Erythroblast (primary cell): ENCODE measurements around the gene SCFD2.
"Not testable (repeated sequence)": the region's sequence is repeated elsewhere in the genome, so short reads cannot be mapped to it uniquely, and the experiment has no call there.

Source experiments
- DNase-seq, 2 experiments: peaks; one replicate each; lab custom pipeline; 2025; lab: John Stamatoyannopoulos, UW
- GATA1 ChIP-seq: IDR thresholded peaks from 2 replicates; pipeline ENCODE4 v1.6.1; 2011; ENCODE audit warnings: low read depth, mild to moderate bottlenecking, control low read depth, low read length, moderate library complexity
- POLR2A ChIP-seq: IDR thresholded peaks from 2 replicates; pipeline ENCODE4 v1.6.1; 2011; ENCODE audit warnings: mild to moderate bottlenecking, low read length

Gene SCFD2

GRCh38 chr4:53068755-53069330, 297.0 kb downstream of the SCFD2 start:
- TF ChIP-seq POLR2A (no peak), GATA1 (no peak)
- no peak for DNase-seq

GRCh38 chr4:53067125-53067802, 298.6 kb downstream of the SCFD2 start:
- DNase-seq, result no peak
- no peak for TF ChIP-seq POLR2A
- TF ChIP-seq GATA1, result no peak

- TF ChIP-seq POLR2A, result no peak
- TF ChIP-seq GATA1, result no peak
Measured at GRCh38 chr4:53066155-53066554, 299.7 kb downstream of the SCFD2 start.

DNA sequence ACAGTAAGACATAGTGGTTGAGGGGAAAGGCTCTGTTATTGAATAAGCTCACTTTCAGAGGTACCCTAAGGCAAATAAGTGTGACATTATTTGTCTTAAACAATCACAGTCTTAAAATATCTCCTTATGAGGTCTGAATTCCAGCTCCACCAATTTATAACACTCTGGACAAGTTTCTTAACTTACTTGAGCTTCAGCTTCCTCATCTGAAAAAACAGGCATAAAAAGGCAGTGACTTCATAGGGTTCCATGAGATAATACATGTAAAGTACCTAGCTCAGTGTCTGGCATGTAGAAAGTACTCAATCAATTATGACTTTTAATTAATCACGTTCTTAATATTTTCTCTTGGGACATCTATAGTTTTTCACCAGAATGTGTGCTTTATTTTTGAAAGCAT, 301.3 kb downstream of the SCFD2 start:
- TF ChIP-seq POLR2A (no peak), GATA1 (no peak)

More at GRCh38 chr4:53066155-53066554, 299.7 kb downstream of the SCFD2 start:
- no peak for DNase-seq

GRCh38 chr4:53061091-53061850, 304.6 kb downstream of the SCFD2 start:
- DNase-seq, result no peak
- TF ChIP-seq POLR2A, result no peak
- TF ChIP-seq GATA1, result no peak

More for the DNA sequence above, 301.3 kb downstream of the SCFD2 start:
- DNase-seq, result no peak

GRCh38 chr4:53060278-53060677, 305.6 kb downstream of the SCFD2 start:
- no peak for DNase-seq
- no peak for TF ChIP-seq GATA1
- TF ChIP-seq POLR2A, result no peak

DNA sequence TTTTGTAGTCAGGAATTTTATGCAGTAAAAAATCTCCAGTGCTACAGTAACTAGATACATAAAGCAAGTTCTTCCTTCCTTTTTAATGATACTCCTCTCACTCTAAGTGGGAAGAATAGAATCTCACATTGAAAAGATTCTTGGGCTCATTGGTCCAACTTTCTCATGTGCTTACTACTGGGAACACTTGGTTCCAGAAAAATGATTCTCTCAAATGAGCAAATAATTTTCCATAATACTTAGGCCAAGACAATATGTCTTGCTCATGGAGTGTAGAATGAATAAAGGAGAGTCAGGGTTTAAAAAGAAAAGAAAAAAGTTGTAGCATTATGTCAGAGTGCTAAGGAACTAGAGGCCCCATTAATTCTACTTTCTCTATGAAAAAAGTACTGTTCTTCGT, 306.0 kb downstream of the SCFD2 start:
- TF ChIP-seq GATA1, result no peak
- no peak for TF ChIP-seq POLR2A

DNA sequence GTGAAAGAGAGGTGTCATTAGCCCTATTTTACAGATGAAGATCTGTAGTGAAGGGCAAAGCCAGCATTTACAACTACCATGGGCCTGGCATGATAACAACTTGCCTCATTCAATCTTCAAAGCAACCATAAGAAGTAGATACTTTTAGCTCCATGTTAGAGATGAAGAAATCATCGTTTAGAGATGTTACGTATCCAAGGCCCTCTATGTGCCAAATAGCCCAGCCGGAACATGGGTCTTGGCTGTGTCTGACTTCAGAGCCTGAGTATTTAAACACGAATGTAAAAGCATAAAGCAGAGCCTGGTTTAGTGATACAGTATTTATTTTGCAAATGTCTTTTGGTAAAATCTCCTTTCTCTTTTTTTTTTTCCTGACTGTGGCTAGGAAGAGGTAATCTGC, 306.6 kb downstream of the SCFD2 start:
- no peak for DNase-seq
- TF ChIP-seq GATA1, result no peak
- TF ChIP-seq POLR2A, result no peak

More for the DNA sequence above, 306.0 kb downstream of the SCFD2 start:
- DNase-seq, result no peak

DNA sequence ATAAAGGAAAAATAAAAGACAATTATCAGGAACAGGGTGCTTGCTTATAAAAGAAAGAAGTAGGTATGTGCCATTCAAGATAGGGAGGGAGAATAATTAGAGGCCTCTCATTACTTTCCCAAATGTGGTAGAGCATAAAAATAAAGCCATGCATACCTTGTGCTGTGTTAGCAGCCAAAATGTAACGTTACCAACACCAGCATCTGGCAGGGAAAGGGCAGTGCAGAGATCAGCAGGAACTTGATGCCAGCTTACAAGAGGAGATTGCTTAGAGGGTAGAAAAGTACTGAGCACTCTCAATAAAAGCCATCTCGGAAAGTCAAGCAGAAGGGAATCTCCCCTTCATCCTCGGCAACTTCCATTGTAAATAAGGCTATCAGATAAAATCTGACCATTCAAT, 308.2 kb downstream of the SCFD2 start:
- no peak for TF ChIP-seq POLR2A
- TF ChIP-seq GATA1, result no peak

DNA sequence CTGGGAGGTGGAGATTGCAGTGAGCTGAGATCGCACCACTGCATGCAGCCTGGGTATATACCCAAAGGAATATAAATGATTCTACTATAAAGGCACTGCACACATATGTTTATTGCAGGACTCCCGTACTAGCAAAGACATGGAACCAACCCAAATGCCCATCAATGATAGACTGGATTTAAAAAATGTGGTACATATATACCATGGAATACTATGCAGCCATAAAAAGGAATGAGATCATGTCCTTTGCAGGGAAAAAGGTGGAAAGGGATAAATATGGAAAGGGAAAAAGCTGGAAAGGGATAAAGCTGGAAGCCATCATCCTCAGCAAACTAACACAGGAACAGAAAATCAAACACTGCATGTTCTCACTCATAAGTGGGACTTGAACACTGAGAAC, 308.8 kb downstream of the SCFD2 start:
- not testable (repeated sequence) for DNase-seq

More for the DNA sequence above, 308.2 kb downstream of the SCFD2 start:
- DNase-seq, result no peak

DNA sequence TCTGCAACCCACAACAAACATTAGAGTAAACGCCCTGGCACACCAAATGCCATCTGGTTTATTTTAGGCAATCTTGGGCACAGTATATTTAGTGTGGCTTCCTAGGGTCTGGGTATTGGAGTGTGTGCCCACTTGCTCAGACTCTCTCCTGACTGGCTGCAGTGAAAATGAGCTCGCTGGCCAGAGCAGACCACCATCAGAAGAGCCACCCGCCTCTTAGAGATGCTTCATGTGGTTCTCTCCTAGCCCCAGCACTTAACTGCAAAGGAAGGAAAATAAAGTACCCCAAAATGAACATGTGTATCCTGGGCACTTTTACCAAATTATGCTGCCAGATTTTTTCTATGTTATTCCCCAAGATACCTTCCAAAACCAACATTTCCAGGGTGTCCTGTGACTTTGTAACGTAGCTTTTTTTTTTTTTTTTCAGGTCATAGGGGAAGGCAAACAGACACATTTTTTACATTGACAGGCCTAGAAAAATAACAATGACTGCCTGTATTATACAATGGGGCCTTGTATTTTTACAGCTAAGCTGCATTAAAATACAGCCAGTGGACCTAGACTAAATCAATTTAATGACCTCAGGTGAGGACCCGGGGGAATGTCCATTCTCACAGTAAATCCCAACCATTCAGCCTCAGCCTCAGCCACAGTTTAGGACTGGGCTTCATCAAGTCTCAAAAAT, 310.0 kb downstream of the SCFD2 start:
- TF ChIP-seq GATA1, result no peak
- TF ChIP-seq POLR2A, result no peak
- DNase-seq, result no peak

- DNase-seq, result no peak
- TF ChIP-seq POLR2A (no peak), GATA1 (no peak)
Measured at GRCh38 chr4:53055274-53055673, 310.6 kb downstream of the SCFD2 start.

- TF ChIP-seq GATA1 (no peak), POLR2A (no peak)
- DNase-seq, result no peak
Measured at GRCh38 chr4:53050361-53050774, 315.5 kb downstream of the SCFD2 start.

DNA sequence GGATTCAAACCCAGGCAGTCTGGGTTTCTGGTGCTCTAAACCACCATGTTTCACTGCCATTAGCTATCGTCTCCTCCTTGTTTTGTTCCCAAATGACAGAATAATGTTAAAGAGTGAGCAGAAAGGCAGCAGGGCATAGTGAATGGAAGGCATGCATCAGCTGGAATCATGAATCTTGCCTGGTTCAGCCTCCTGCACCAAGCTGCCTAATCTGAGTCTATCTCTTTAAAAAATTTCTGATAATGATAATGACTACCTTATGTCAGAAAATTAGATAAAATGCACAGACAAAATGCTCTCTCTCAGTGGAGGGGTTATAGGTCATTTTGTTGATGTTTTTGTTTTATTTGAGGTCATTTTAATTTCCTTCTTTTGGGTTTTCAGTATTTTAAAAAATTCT, 316.3 kb downstream of the SCFD2 start:
- DNase-seq, result no peak
- TF ChIP-seq POLR2A, result no peak
- TF ChIP-seq GATA1, result no peak

DNA sequence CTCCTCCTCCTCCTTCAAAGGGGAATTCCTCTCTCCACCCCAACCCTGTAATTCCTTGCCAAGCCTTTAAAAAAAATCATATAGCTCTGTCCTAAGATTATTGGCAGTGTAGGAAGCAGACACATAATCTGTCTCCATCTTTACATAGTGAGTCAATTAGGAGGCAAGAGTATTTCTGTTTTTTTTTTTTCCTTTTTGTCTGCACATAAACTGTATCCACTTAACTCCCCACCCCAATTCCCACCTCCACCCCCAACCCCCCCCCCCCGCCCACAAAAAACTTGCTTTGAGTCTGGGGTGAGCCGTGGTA, 321.3 kb downstream of the SCFD2 start:
- TF ChIP-seq POLR2A (no peak), GATA1 (no peak)
- no peak for DNase-seq
